Retinal pigment epithelial cell (primary cell): ENCODE results near the gene SH3RF2.

Source experiments
- DNase-seq: peaks from one replicate; pipeline ENCODE4 v3.0.0-alpha.2; 2010; ENCODE audit warnings: low read depth
- H3K4me3 ChIP-seq: 2 replicates; pipeline ENCODE4 v1.5.1; 2011; ENCODE audit warnings: mild to moderate bottlenecking, low read length, control low read depth, moderate library complexity
- CTCF ChIP-seq: conservative IDR thresholded peaks from 2 replicates; pipeline ENCODE4 v1.5.1; 2011; ENCODE audit warnings: low read depth, low read length, control low read depth, inconsistent platforms

SH3RF2 gene

GRCh38 chr5:146076028-146076427 lies 139.7 kb downstream of the SH3RF2 start:
- no peak for TF ChIP-seq CTCF
- H3K4me3 ChIP-seq, result no peak overlapping the region
- no peak for DNase-seq

GRCh38 chr5:146076455-146076854 lies 140.1 kb downstream of the SH3RF2 start:
- no peak for TF ChIP-seq CTCF
- no peak overlapping the region for H3K4me3 ChIP-seq
- no peak for DNase-seq

- no peak for TF ChIP-seq CTCF
- no peak overlapping the region for H3K4me3 ChIP-seq
- no peak for DNase-seq
These were observed 142.2 kb downstream of the SH3RF2 start for GRCh38 chr5:146078566-146078965.

- TF ChIP-seq CTCF, result no peak
- no peak for DNase-seq
- no peak overlapping the region for H3K4me3 ChIP-seq
These were observed 143.5 kb downstream of the SH3RF2 start for GRCh38 chr5:146079695-146080373.

GRCh38 chr5:146081556-146081955 lies 145.2 kb downstream of the SH3RF2 start:
- H3K4me3 ChIP-seq, result no peak overlapping the region
- DNase-seq, result no peak
- no peak for TF ChIP-seq CTCF

GRCh38 chr5:146082798-146083197 lies 146.4 kb downstream of the SH3RF2 start:
- no peak for DNase-seq
- no peak for TF ChIP-seq CTCF

GRCh38 chr5:146084376-146084775 lies 148.0 kb downstream of the SH3RF2 start:
- DNase-seq, result no peak

More at GRCh38 chr5:146082798-146083197, 146.4 kb downstream of the SH3RF2 start:
- H3K4me3 ChIP-seq, result no peak overlapping the region

More at GRCh38 chr5:146084376-146084775, 148.0 kb downstream of the SH3RF2 start:
- H3K4me3 ChIP-seq, result no peak overlapping the region
- TF ChIP-seq CTCF, result no peak
